ENCODE results near the gene SMOC2.

SMOC2 gene

GRCh38 chr6:168440520-168441433, at the start of gene SMOC2:
SMOC2 (plus strand) TSS chr6:168441184; CDS start chr6:168441371, 187 bp downstream.
- DNase-seq (ENCODE audit: low spot score): peak; percentile 21

GRCh38 chr6:168393126-168393870, 47.7 kb upstream of the SMOC2 start:
- DNase-seq (ENCODE audit: low spot score): no peak

GRCh38 chr6:168394606-168395005, 46.4 kb upstream of the SMOC2 start:
- no peak for DNase-seq (ENCODE audit: low spot score)

DNA sequence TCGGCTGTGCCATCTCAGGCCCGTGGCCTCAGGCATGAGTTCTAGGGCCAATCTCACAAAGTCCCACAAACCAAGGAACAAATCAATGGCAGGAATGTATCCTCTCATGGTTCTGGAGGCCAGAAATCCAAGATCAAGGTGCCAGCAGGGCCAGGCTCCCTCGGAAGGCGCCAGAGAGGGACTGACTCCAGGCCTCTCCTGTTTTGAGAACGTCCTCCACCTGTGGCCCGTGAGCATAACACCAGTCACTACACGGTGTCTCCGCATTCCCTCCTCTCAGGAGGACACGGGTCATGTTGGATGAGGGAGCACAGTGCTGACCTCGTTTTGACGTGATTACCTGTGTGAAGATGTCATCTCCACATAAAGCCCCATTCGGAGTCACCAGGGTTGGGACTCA, 45.0 kb upstream of the SMOC2 start:
- no peak for DNase-seq (ENCODE audit: low spot score)

DNA sequence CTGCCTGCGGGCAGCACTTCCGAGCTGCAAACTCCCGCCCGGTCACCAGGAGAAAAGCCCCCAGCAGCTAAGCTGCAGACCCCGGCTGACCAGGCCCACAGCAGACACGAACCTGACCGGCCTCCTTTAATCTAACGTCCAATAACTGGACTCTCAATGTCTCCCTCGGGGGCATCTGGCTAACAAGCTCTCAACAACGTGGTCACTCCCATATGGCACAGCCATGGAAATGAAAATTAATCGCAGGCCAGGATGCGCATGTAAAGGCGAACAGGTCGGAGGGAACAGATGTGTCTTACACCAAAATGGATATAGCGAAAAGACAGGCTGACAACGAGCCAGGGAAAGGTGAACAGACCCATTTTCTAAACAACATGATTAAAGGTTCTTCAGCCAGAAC, 44.4 kb upstream of the SMOC2 start:
- DNase-seq (ENCODE audit: low spot score): no peak

- no peak for DNase-seq (ENCODE audit: low spot score)
Observed at GRCh38 chr6:168397012-168397411, 44.0 kb upstream of the SMOC2 start.

DNA sequence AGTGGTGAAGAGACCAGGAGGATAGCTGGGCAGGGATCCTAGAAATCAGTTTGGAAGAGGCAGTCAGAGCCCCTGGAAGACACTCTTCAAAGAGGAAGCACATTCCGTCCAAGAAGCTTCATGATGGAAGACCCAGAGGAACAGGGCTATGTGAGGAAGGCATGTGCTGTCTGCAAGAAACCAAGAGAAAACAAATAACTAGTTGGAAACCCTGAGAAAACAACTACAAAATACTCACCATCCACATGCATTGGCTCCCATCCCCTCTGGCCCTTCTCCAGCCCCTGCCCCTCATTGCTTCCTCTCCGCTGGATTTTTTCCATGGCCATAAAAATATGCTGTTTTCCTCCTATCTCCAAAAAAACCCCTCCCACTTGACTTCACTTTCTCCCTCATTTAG, 40.9 kb upstream of the SMOC2 start:
- no peak for DNase-seq (ENCODE audit: low spot score)

DNA sequence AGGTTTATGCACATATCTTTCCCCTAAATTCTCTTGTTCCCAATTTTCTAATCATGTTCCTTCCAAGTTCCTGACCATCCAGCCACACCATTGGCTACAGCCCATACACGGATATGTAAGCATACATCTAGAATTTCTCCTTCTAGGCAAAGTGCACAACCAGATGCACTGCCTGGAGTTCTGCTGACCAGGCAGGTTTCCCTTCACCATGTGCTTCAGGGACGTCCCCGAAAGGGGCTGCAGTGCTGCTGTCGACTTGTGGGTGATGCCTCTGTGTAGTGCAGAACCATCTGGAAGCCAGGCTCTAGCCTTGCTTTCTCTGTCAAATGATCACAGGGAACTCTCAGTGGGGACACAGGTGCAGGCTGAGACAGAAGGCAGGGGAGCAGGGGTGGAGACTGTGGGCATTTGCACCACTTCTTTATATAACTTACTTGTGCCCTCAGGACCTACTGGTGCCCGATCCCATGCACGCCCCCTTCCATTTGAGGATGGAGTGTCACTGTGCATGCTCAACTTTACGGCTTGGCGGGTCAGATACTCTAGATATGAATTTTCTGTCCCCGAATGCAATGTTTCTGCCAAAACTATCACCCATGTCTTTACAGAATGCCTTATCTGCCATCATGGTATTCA, 37.5 kb upstream of the SMOC2 start:
- DNase-seq (ENCODE audit: low spot score): no peak

- DNase-seq (ENCODE audit: low spot score): no peak
Observed at GRCh38 chr6:168404560-168404959, 36.4 kb upstream of the SMOC2 start.

DNA sequence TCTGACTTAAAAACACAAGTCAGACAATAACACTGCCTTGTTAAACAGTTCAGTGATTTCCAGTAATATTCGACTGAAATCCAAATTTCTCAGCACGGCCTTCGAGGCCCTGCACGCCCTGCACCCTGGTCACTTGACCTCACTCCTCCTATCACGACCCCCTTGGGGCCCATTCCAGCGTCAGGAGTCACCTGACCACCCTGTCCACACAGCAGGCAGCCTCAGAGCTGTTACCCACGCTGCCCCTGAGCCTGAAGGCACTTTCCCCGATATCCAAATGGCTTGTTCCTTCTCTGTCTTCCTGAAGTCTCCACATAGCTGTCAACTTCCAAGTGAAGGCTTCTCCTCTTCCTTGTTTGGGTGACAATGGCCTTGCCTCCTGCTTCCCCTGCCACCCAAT, 33.1 kb upstream of the SMOC2 start:
- no peak for DNase-seq (ENCODE audit: low spot score)

GRCh38 chr6:168408504-168409136, 32.4 kb upstream of the SMOC2 start:
- no peak for DNase-seq (ENCODE audit: low spot score)

DNA sequence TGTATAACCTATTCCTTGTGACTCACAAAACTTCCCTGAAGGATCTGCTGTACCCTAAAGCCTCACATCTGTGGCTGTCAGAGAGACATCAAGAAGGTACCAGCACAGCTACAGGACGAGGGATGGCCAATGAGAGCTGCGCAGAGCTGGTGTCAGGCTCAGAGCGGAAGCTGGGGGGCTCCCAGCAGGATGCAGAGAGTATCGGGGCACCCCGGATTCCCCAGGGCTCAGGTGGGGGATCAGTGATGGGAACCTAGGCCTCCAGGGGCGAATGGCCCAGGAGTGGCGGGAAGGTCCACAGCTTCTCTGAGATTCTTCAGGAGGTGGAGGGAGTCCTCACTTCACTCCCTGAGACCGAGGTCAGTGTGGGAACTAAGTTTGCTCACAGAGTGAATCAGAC, 30.9 kb upstream of the SMOC2 start:
- no peak for DNase-seq (ENCODE audit: low spot score)

DNA sequence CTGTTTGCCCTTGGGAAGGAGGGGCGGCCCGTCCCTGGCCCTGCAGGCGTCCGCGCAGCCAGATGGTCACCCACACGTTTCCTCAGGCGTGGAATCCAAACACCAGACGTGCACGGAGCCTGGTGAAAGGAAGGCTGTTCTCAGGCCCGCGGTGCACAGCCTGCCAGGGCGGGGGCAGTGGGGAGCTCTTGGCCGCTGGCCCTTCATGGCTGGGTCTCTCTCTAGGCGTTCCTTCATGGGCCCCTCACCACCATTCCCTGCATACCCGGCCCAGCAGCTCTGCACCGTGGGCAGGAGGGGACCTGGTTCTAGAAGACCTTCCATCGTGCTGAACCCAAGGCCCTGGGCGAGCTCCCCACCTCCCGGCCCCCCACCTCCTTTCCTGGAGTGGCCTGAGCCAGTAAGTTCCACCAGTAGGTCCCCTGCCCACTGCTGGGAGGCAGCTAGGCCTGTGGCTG, 30.4 kb upstream of the SMOC2 start:
- no peak for DNase-seq (ENCODE audit: low spot score)

DNA sequence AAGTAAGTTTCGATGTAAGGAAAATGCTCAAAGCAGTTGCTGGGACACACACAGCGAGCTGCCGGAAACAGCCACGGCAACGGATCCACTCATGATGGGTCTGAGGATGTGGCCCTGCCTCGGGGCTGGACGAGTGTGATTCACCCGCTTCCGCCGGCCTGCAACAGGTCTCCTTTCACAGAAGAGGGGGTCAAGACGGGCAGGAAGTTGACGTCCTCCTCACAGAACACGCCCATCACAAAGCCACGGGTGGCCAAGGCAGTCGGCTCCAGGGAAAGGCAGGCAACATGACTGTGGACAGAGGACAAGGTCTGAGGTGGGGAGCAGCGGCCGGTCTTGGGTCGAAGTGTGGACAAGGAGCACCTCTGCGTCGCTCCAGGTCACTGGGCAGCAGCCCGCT, 29.9 kb upstream of the SMOC2 start:
- DNase-seq (ENCODE audit: low spot score): no peak

DNA sequence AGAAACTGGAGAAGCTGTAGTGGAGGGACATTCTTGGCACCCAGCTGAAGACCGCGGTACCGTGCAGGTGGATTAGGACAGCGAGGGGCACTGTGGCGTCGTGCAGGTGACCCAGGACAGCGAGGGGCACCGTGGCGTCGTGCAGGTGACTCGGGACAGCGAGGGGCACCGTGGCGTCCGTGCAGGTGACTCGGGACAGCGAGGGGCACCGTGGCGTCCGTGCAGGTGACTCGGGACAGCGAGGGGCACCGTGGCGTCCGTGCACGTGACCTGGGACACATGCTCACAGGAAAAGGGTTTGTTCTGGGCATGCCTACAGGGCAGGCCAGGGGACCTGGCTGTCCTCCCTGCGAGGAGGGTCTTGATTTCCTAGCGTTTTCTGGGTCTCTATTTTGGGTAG, 29.2 kb upstream of the SMOC2 start:
- DNase-seq (ENCODE audit: low spot score): no peak

DNA sequence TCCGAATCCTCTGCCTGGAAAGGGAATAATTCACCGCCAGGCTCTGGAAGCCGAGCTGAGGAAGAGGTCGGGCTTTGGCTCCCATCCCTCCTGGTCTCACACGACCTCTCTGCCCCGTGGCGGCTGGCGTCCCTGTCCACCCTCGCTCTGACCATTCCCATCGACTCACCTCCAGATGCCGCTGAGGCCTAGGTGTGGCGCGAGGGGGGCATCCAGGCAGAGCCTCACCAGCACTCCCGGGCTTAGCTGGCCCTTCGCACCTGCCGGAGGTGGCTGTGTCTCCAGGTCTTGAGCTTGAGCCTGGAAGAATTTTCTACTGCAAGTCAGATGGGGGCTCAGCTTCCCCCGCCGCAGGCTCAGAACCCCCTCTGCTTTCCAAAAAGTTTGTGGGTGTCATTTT, 28.5 kb upstream of the SMOC2 start:
- no peak for DNase-seq (ENCODE audit: low spot score)

DNA sequence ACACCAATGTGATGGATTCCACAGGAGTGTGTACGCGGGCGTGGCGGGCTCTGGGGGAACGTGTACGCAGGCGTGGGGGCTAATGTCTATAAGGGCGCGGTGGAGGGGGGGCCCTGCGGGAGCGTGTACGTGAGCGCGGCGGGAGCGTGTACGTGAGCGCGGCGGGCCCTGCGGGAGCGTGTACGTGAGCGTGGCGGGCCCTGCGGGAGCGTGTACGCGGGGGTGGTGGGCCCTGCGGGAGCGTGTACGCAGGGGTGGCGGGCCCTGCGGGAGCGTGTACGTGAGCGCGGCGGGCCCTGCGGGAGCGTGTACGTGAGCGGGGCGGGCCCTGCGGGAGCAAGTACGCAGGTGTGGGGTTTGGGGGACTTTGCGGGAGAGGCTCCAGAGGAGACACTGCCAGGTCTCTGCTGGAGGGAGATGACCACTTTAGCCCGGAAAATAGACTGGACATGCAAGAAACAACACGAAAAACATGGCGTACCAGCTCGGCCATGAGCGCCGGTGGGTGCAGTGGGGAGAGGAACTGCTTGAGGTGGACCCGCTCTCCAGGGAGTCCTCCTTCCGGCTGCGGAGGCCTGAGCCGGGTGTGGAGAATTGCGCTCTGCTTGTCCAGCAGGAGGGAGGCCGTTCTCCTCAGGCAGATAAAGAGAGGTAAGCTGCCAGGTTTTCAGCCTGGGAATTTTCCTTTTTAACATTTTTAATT, 27.8 kb upstream of the SMOC2 start:
- DNase-seq (ENCODE audit: low spot score): no peak

DNA sequence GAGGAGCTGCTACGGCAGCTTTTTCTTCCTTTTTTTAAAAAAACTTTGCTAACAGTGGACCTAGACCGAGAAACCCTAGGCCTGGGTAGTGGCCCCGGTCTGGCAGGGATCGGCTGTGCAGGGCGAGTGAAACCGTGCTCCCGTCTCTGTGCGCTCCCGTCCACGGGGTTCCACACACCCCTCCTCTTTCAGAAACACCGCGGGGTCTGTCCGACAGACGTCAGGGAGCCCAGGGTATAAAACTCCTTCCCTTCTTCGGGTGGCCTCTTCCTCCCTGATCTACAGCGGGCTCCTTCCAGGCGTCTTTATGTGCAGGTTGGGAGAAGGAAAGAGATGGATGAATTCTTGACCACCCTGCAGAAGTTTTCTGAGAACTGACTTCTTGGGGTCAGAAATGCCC, 27.1 kb upstream of the SMOC2 start:
- no peak for DNase-seq (ENCODE audit: low spot score)

DNA sequence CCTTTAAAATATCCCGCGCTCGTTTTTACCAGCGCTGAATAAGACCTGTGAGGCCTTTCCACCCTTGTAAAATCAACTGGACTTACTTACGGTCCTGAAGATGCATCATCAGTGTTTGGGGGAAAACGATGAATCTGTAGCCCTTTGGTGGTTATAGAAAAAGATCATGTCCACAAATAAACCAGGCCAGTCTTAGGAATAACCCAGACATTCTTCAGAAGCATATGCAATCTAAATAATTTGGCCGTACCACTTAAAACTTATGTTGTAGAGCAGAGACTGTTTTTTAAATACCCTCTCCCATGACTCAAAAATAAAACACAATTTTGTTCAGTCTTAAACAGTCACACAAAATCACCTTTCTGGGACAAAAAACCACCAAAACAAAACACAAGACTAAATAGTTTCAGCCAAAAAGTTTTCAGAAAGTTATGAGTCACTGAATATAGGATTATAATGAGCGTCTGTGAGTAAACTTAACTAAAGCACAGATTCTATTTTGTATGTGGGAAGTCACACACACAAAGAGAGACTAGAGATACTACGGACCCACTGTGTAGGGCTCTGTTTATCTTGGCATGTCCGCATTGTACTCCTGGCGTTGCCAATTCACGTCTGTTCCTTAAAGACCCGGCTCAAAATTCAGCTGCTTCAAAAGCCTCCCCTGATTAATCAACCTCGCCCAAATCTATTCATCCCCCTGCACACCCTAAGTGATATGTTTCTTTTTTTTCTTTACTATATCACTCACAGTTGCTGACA, 26.5 kb upstream of the SMOC2 start:
- DNase-seq (ENCODE audit: low spot score): no peak

GRCh38 chr6:168415098-168415992, 25.6 kb upstream of the SMOC2 start:
- DNase-seq (ENCODE audit: low spot score): no peak
